ENCODE measurements around the gene MED23.
"Not testable (repeated sequence)": the region's sequence is repeated elsewhere in the genome, so short reads cannot be mapped to it uniquely, and the experiment has no call there.

MED23 gene

GRCh38 chr6:131551902-131552301 is 76.1 kb downstream of the MED23 start:
- no peaks in the 10 kb centered on the region for H3K36me3 Mint-ChIP-seq (ENCODE audit: low read depth)
- H3K27ac Mint-ChIP-seq, result no peak overlapping the region
- no peaks in the 10 kb centered on the region for H3K9me3 Mint-ChIP-seq
- no peak for TF ChIP-seq CTCF (IDR thresholded peaks at IDR 0.05; ENCODE audit: unreplicated experiment in 3 of 3)
- no peak overlapping the region for H3K4me3 Mint-ChIP-seq
- H3K4me1 Mint-ChIP-seq, result peaks cover 7% of the 10 kb centered on the region
- H3K27me3 Mint-ChIP-seq (ENCODE audit: low read depth), result no peaks in the 10 kb centered on the region

GRCh38 chr6:131549811-131550210 is 78.2 kb downstream of the MED23 start:
- peaks cover 10% of the 10 kb centered on the region for H3K4me1 Mint-ChIP-seq
- no peaks in the 10 kb centered on the region for H3K27me3 Mint-ChIP-seq (ENCODE audit: low read depth)
- H3K4me3 Mint-ChIP-seq, result no peak overlapping the region
- TF ChIP-seq CTCF (IDR thresholded peaks at IDR 0.05; ENCODE audit: unreplicated experiment in 3 of 3), result no peak
- no peaks in the 10 kb centered on the region for H3K36me3 Mint-ChIP-seq (ENCODE audit: low read depth)
- no peaks in the 10 kb centered on the region for H3K9me3 Mint-ChIP-seq
- no peak overlapping the region for H3K27ac Mint-ChIP-seq

- Mint-ChIP-seq H3K36me3 (ENCODE audit: low read depth) (no peaks in the 10 kb centered on the region), H3K4me1 (peaks cover 10% of the 10 kb centered on the region), H3K9me3 (no peaks in the 10 kb centered on the region), H3K27ac (no peak overlapping the region), H3K4me3 (no peak overlapping the region), H3K27me3 (ENCODE audit: low read depth) (no peaks in the 10 kb centered on the region)
- TF ChIP-seq CTCF (IDR thresholded peaks at IDR 0.05; ENCODE audit: unreplicated experiment in 3 of 3), result no peak
Measured at GRCh38 chr6:131548441-131548840, 79.6 kb downstream of the MED23 start.

GRCh38 chr6:131547488-131547887 is 80.6 kb downstream of the MED23 start:
- Mint-ChIP-seq H3K27me3 (ENCODE audit: low read depth) (no peaks in the 10 kb centered on the region), H3K4me3 (no peak overlapping the region), H3K4me1 (peaks cover 10% of the 10 kb centered on the region), H3K9me3 (peaks cover 6% of the 10 kb centered on the region), H3K36me3 (ENCODE audit: low read depth) (no peaks in the 10 kb centered on the region), H3K27ac (no peak overlapping the region)
- no peak for TF ChIP-seq CTCF (IDR thresholded peaks at IDR 0.05; ENCODE audit: unreplicated experiment in 3 of 3)

GRCh38 chr6:131545317-131545716 is 82.7 kb downstream of the MED23 start:
- no peaks in the 10 kb centered on the region for H3K27me3 Mint-ChIP-seq (ENCODE audit: low read depth)
- H3K9me3 Mint-ChIP-seq, result peaks cover 11% of the 10 kb centered on the region
- H3K36me3 Mint-ChIP-seq (ENCODE audit: low read depth), result no peaks in the 10 kb centered on the region
- peaks cover 10% of the 10 kb centered on the region for H3K4me1 Mint-ChIP-seq
- no peak for TF ChIP-seq CTCF (IDR thresholded peaks at IDR 0.05; ENCODE audit: unreplicated experiment in 3 of 3)
- no peak overlapping the region for H3K4me3 Mint-ChIP-seq
- no peak overlapping the region for H3K27ac Mint-ChIP-seq

GRCh38 chr6:131538615-131539014 is 89.4 kb downstream of the MED23 start:
- not testable (repeated sequence) for H3K4me1 Mint-ChIP-seq

More at GRCh38 chr6:131538615-131539014, 89.4 kb downstream of the MED23 start:
- H3K36me3 Mint-ChIP-seq (ENCODE audit: low read depth); H3K4me3 Mint-ChIP-seq; H3K27ac Mint-ChIP-seq; H3K27me3 Mint-ChIP-seq (ENCODE audit: low read depth): not testable (repeated sequence)
- peaks cover 11% of the 10 kb centered on the region for H3K9me3 Mint-ChIP-seq

Data from nephron (organoid).